ENCODE measurements around the gene ARL11. TPM values are rescaled to one million over a fixed set of nuclear protein-coding genes. Genes with fewer than 3 reads are reported as not detected.
"Not testable (repeated sequence)": the region's sequence is repeated elsewhere in the genome, so short reads cannot be mapped to it uniquely, and the experiment has no call there.

Gene ARL11
- total and polyA plus RNA-seq, 5 donors = 0.32 to 0.82 (median 0.40) TPM

- DNase-seq; H3K27me3 ChIP-seq (ENCODE audit: control insufficient read depth, insufficient read depth); H3K9me3 ChIP-seq (ENCODE audit: control insufficient read depth, low read length); H3K4me1 ChIP-seq (ENCODE audit: control insufficient read depth, insufficient read depth, low read length); intact Hi-C loops (cut with DNase I); H3K4me3 ChIP-seq (ENCODE audit: low read length); ATAC-seq; H3K27ac ChIP-seq (ENCODE audit: low read length): not testable (repeated sequence)
- WGBS = 98% methylated on average over 3 of the region's 3 CpGs
Observed at GRCh38 chr13:49612042-49612441, 16.3 kb upstream of the ARL11 start.

GRCh38 chr13:49615836-49616675 lies 12.3 kb upstream of the ARL11 start:
- ATAC-seq = peak; percentile 38 to 73
- H3K27ac ChIP-seq (ENCODE audit: low read length) = peak overlapping the region; percentile 40
- intact Hi-C loops (cut with DNase I) = no loop called here

GRCh38 chr13:49616676-49617065 lies 11.6 kb upstream of the ARL11 start:
- peaks cover 3% of the 10 kb centered on the region for H3K4me1 ChIP-seq (ENCODE audit: control insufficient read depth, insufficient read depth, low read length)
- ATAC-seq (no peak), DNase-seq (no peak)
- WGBS = 87% methylated on average over 3 of the region's 3 CpGs
- no peak overlapping the region for H3K27ac ChIP-seq (ENCODE audit: low read length)
- no peak overlapping the region for H3K4me3 ChIP-seq (ENCODE audit: low read length)
- no peaks in the 10 kb centered on the region for H3K27me3 ChIP-seq (ENCODE audit: control insufficient read depth, insufficient read depth)
- intact Hi-C loops (cut with DNase I) = no loop called here
- no peaks in the 10 kb centered on the region for H3K9me3 ChIP-seq (ENCODE audit: control insufficient read depth, low read length)

More at GRCh38 chr13:49615836-49616675, 12.3 kb upstream of the ARL11 start:
- DNase-seq = no peak
- H3K27me3 ChIP-seq (ENCODE audit: control insufficient read depth, insufficient read depth) = no peaks in the 10 kb centered on the region
- no peaks in the 10 kb centered on the region for H3K9me3 ChIP-seq (ENCODE audit: control insufficient read depth, low read length)
- H3K4me1 ChIP-seq (ENCODE audit: control insufficient read depth, insufficient read depth, low read length) = peaks cover 2% of the 10 kb centered on the region
- H3K4me3 ChIP-seq (ENCODE audit: low read length) = no peak overlapping the region
- WGBS = 36% methylated on average over 8 of the region's 8 CpGs

- intact Hi-C loops (cut with DNase I) = no loop called here
- peak overlapping the region; percentile 1 for H3K4me3 ChIP-seq (ENCODE audit: low read length)
Observed at GRCh38 chr13:49620170-49620621, 8.1 kb upstream of the ARL11 start.

GRCh38 chr13:49622174-49622946 lies 5.9 kb upstream of the ARL11 start:
- ATAC-seq (peak; percentile 67 to 72), DNase-seq (peak in 2 of 3 donors; percentile 38 to 75)
- H3K4me3 ChIP-seq (ENCODE audit: low read length) = no peak overlapping the region
- H3K27me3 ChIP-seq (ENCODE audit: control insufficient read depth, insufficient read depth) = no peaks in the 10 kb centered on the region
- WGBS = 36% methylated on average over 11 of the region's 11 CpGs
- H3K9me3 ChIP-seq (ENCODE audit: control insufficient read depth, low read length) = no peaks in the 10 kb centered on the region
- intact Hi-C loops (cut with DNase I) = no loop called here
- peaks cover 7% of the 10 kb centered on the region for H3K4me1 ChIP-seq (ENCODE audit: control insufficient read depth, insufficient read depth, low read length)
- peak overlapping the region; percentile 87 for H3K27ac ChIP-seq (ENCODE audit: low read length)

More at GRCh38 chr13:49620170-49620621, 8.1 kb upstream of the ARL11 start:
- Histone ChIP-seq H3K4me1 (ENCODE audit: control insufficient read depth, insufficient read depth, low read length) (peaks cover 4% of the 10 kb centered on the region), H3K9me3 (ENCODE audit: control insufficient read depth, low read length) (no peaks in the 10 kb centered on the region), H3K27ac (ENCODE audit: low read length) (no peak overlapping the region), H3K27me3 (ENCODE audit: control insufficient read depth, insufficient read depth) (no peaks in the 10 kb centered on the region)
- WGBS = 18% methylated on average over 22 of the region's 22 CpGs
- ATAC-seq (no peak), DNase-seq (peak in 2 of 3 donors; percentile 52 to 61)

- Histone ChIP-seq H3K27ac (ENCODE audit: low read length) (no peak overlapping the region), H3K9me3 (ENCODE audit: control insufficient read depth, low read length) (no peaks in the 10 kb centered on the region), H3K4me1 (ENCODE audit: control insufficient read depth, insufficient read depth, low read length) (peaks cover 7% of the 10 kb centered on the region), H3K27me3 (ENCODE audit: control insufficient read depth, insufficient read depth) (no peaks in the 10 kb centered on the region), H3K4me3 (ENCODE audit: low read length) (no peak overlapping the region)
- WGBS = 83% methylated on average over 6 of the region's 6 CpGs
- intact Hi-C loops (cut with DNase I) = no loop called here
- DNase-seq = no peak
- ATAC-seq = no peak
Observed at GRCh38 chr13:49624229-49624628, 4.1 kb upstream of the ARL11 start.

GRCh38 chr13:49625392-49626079 lies 2.8 kb upstream of the ARL11 start:
- ATAC-seq (peak; percentile 65 to 67), DNase-seq (peak; percentile 68 to 80 (median 76))
- Histone ChIP-seq H3K4me1 (ENCODE audit: control insufficient read depth, insufficient read depth, low read length) (peaks cover 8% of the 10 kb centered on the region), H3K27ac (ENCODE audit: low read length) (no peak overlapping the region), H3K27me3 (ENCODE audit: control insufficient read depth, insufficient read depth) (no peaks in the 10 kb centered on the region), H3K4me3 (ENCODE audit: low read length) (no peak overlapping the region), H3K9me3 (ENCODE audit: control insufficient read depth, low read length) (no peaks in the 10 kb centered on the region)
- intact Hi-C loops (cut with DNase I) = no loop called here
- whole genome bisulfite sequencing = 66% methylated on average over 12 of the region's 12 CpGs

GRCh38 chr13:49629196-49629938 lies 1.1 kb downstream of the ARL11 start:
- H3K27ac ChIP-seq (ENCODE audit: low read length) = no peak overlapping the region
- ATAC-seq = no peak

GRCh38 chr13:49629947-49630346 lies 1.6 kb downstream of the ARL11 start:
- H3K4me3 ChIP-seq (ENCODE audit: low read length) = no peak overlapping the region
- H3K4me1 ChIP-seq (ENCODE audit: control insufficient read depth, insufficient read depth, low read length) = peaks cover 6% of the 10 kb centered on the region
- H3K9me3 ChIP-seq (ENCODE audit: control insufficient read depth, low read length) = no peaks in the 10 kb centered on the region
- 64% methylated on average over 4 of the region's 4 CpGs for WGBS
- no peak overlapping the region for H3K27ac ChIP-seq (ENCODE audit: low read length)
- H3K27me3 ChIP-seq (ENCODE audit: control insufficient read depth, insufficient read depth) = no peaks in the 10 kb centered on the region
- DNase-seq (no peak), ATAC-seq (no peak)
- intact Hi-C loops (cut with DNase I) = no loop called here

More at GRCh38 chr13:49629196-49629938, 1.1 kb downstream of the ARL11 start:
- WGBS = 67% methylated on average over 8 of the region's 8 CpGs
- Histone ChIP-seq H3K4me3 (ENCODE audit: low read length) (no peak overlapping the region), H3K4me1 (ENCODE audit: control insufficient read depth, insufficient read depth, low read length) (peaks cover 6% of the 10 kb centered on the region), H3K27me3 (ENCODE audit: control insufficient read depth, insufficient read depth) (no peaks in the 10 kb centered on the region), H3K9me3 (ENCODE audit: control insufficient read depth, low read length) (no peaks in the 10 kb centered on the region)
- no peak for DNase-seq
- intact Hi-C loops (cut with DNase I) = no loop called here

GRCh38 chr13:49630580-49630979 lies 2.3 kb downstream of the ARL11 start:
- Histone ChIP-seq H3K27me3 (ENCODE audit: control insufficient read depth, insufficient read depth) (no peaks in the 10 kb centered on the region), H3K4me3 (ENCODE audit: low read length) (no peak overlapping the region), H3K9me3 (ENCODE audit: control insufficient read depth, low read length) (no peaks in the 10 kb centered on the region), H3K27ac (ENCODE audit: low read length) (no peak overlapping the region), H3K4me1 (ENCODE audit: control insufficient read depth, insufficient read depth, low read length) (peaks cover 4% of the 10 kb centered on the region)
- intact Hi-C loops (cut with DNase I) = no loop called here
- DNase-seq (no peak), ATAC-seq (no peak)
- WGBS = 85% methylated on average over 16 of the region's 16 CpGs
